CD4-positive, alpha-beta T cell treated with Interleukin-1 beta for 1 hour (primary cell): Measurements from ENCODE around the gene TRDMT1.
A peak's percentile ranks its signal among the peaks of the same experiment; 100 is the strongest.

Experiments used
- DNase-seq, 2 donors: peaks; one replicate each; pipeline ENCODE4 v3.0.0-alpha.2; 2020 to 2022

The TRDMT1 gene

DNA sequence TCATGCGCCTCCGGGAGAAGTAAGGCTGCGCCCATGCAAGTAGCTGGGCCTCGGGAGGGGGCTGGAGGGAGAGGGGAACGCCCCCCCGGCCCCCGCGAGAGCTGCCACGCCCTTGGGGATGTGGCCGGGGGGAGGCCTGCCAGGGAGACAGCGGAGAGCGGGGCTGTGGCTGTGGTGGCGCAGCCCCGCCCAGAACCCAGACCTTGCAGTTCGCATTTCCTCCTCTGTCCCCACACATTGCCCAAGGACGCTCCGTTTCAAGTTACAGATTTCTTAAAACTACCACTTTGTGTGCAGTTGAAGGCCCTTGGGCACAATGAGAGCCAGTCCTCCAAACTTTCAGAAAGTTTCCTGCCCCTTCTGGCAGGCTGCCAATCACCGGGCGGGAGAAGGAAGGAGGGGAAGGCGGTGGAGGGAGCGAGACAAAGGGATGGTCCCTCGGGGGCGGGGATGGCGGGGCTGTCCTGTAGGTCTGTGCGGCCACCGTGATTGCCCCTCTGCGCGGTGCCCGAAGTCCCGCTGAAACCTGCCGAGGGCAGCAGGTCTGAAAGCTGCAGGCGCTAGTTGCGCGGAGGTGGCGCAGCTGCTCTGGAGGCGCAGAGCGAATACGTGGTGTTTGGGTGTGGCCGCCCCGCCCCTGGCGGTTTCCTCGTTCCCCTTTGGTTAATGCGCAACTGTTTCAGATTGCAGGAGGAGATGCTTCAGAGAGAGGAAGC is 28.7 kb upstream of the TRDMT1 start:
- DNase-seq = peak; percentile 91

DNA sequence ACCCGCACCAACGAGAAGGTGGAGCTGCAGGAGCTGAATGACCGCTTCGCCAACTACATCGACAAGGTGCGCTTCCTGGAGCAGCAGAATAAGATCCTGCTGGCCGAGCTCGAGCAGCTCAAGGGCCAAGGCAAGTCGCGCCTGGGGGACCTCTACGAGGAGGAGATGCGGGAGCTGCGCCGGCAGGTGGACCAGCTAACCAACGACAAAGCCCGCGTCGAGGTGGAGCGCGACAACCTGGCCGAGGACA is 28.2 kb upstream of the TRDMT1 start:
- DNase-seq = no peak

- DNase-seq = peak; percentile 88 to 89
These were observed 27.7 kb upstream of the TRDMT1 start for GRCh38 chr10:17229016-17229716.

GRCh38 chr10:17228091-17229015 is 26.9 kb upstream of the TRDMT1 start, which contains the start of gene VIM:
Gene VIM (plus strand): TSS chr10:17228241. CDS start chr10:17229423, 1,182 bp downstream.
- DNase-seq = peak; percentile 84 to 90

DNA sequence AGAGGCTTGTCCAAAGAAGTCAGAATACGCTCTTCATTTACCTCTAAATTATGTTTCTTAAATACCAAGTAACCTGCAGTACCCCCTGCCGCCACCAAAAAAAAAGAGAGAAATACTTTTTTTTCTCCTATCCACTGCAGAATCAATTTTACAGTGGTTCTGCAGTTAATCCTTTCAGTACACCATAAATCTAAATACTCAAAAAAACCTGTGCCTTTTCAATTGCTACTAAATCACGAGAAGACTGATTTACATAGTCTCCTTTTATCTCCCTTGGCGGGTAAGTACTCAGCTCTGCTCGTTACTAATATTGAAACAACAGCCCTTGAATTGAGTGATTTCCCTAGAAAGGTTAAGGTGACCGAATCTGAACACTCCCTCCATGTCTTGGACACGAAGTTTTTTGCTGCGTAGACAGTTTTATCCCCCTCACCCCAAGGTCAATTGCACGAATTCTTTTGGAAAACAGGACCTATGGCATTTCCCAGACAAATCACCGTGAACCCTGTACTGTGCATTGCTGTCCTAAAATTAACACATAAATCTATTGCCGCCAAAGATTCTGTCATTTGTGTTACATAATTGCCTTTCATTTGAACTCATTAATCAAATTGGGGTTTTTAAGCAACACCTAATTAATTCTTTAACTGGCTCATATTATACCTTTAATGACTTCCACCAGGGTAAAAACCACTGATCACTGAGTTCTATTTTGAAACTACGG is 26.1 kb upstream of the TRDMT1 start:
- DNase-seq = peak in 1 of 2 donors; percentile 60

GRCh38 chr10:17226891-17227303 is 25.4 kb upstream of the TRDMT1 start:
- DNase-seq = no peak

DNA sequence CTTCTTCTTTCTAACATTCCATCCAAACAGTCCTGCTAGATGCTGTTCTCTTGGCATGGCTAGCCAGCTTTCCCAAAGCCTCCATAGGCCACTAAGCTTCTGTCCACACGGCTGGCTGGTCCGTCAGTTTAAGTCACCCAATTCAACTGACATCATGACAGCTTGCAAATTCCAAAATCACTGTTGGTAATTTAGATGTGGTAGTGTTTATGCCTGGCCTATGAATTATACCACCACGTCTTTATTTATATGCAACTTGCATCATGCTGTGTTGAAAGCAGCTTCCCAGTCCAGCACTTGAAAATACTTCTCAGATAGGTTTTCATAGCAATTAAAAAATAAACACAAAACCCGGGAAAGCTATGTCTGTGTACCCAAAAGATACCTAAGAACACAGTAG is 24.3 kb upstream of the TRDMT1 start:
- no peak for DNase-seq

DNA sequence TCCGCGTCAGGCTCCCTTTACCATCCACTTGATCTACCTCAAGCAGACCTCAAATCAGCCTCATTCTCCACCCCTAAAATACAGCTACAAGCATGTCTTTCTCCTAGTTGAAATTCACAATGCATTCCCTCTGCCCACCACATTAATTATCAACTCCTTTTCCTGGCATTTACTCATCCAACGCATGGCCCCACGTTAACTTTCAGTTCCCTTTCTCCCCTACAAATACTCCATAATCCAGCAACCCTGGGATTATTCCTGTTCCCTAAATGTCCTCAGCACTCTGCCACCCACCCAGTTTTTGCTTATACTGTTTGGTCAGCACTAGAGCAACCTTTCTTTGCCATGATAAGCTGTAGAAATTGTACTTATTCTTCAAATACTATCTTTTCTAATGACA is 20.9 kb upstream of the TRDMT1 start:
- no peak for DNase-seq

- no peak for DNase-seq
These were observed 19.2 kb upstream of the TRDMT1 start for GRCh38 chr10:17220652-17221100.

DNA sequence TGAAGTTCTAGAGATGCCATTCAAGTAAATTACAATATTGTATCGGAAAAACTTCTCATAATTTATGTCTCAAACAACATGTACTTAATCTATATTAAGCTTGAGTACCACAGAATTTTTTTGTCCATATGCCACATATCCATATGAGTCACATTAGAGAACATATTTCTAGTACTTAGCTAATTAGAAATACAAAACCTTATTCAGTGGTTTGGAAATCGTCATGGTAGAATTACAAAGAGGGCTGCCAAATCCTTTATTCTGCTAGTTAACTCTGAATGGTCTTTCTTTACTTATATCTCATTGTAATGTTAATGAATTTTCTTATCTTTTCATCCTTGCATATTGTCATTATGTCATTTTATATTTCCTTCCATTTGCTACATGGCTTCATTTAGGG is 17.6 kb upstream of the TRDMT1 start:
- no peak for DNase-seq

DNA sequence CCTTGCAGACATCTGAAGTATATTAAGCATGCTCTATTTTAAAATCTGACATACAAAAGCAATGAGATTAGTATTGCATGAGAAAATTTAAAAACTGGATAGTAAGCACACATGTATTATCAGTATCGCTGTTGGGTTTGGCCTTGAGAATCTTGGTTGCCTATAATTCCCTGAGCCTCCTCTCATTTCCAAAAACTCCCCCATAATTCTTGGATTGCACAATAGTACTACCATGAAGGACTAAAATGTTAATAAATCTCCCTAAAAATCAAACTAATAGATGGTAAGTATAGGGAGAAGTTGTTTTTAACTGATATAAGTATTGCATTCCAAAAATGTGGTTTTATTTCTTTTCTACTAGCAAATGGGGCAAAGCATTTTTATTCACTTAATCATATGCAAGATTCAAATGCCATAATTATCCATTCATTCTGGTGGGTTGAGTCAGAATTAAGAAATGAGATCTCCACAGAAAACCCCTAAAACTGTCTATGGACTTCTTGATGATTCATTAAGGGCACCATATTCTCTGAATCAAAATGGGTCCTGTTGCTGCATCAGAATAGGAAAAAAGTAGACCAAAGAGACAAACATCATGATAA is 16.3 kb upstream of the TRDMT1 start:
- DNase-seq = no peak

- DNase-seq = peak in 1 of 2 donors; percentile 40
These were observed 15.5 kb upstream of the TRDMT1 start for GRCh38 chr10:17216901-17217395.

DNA sequence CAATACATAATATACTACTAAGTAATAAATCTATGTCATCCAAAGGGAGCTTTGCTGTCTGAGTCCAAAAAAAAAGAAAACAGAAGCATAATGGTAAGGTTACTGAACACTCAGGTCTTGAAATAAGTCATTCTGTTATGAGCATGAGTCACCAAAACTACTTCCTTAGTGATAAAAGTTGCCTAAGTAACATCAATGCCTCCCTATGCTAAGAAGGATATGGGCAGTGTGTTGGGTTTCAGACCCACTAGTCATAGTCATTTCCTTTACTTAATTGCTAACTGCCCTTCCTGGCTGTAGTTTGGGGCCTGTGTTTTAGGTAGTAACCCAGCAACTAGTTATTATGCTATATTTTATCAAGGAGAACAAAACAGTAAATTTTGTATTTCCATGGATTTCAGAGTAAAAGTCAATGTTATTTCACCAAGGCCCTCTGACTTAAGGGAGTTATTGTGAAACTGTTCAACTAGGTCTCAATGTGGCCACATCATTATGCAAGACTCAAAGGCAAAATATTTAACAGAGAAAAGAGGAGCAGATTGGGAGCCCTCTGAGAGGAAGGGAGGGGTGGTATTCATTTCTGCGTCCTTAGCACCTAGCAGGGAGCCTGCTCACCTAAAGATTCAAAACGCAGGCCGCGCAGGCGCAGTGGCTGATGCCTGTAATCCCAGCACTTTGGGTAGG is 14.9 kb upstream of the TRDMT1 start:
- peak; percentile 68 to 73 for DNase-seq

GRCh38 chr10:17215782-17216122 is 14.3 kb upstream of the TRDMT1 start:
- DNase-seq = no peak

DNA sequence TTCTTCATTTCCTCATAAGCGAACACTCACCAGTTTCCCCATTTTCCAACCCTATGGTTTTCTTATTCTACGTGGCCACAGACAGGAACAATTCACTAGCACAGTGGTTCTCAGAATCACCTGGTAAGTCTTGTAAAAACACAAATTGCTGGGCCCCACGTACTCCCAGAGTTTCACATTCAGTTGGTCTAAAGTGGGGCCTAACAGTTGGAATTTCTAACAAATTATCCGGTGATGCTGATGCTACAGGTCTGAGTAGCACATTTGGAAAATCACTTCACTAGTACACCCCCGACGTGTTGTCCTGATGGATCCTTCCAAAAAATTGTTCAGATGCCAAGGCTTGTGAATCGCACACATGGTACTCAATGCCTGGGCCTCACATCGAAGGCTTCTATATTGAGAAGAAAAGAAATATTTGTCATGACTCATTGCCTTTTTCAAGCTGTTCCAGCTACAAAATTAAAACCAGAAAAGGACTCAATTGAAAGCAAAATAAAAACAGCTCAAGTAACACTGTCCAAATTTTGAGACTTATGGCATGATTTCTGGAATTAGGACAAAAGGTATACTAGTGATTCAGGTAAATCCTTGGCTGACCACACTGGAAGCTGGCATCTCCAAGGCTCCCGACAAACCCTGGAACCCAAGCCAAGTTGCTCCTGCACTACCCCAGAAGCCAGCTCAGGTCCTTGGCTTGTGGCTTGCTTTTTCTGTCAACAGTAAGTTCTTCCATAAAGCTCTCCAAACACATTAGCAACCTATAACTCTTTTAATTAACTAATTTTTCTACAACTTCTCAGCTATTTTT is 13.7 kb upstream of the TRDMT1 start:
- no peak for DNase-seq

- no peak for DNase-seq
These were observed 13.1 kb upstream of the TRDMT1 start for GRCh38 chr10:17214526-17214925.

DNA sequence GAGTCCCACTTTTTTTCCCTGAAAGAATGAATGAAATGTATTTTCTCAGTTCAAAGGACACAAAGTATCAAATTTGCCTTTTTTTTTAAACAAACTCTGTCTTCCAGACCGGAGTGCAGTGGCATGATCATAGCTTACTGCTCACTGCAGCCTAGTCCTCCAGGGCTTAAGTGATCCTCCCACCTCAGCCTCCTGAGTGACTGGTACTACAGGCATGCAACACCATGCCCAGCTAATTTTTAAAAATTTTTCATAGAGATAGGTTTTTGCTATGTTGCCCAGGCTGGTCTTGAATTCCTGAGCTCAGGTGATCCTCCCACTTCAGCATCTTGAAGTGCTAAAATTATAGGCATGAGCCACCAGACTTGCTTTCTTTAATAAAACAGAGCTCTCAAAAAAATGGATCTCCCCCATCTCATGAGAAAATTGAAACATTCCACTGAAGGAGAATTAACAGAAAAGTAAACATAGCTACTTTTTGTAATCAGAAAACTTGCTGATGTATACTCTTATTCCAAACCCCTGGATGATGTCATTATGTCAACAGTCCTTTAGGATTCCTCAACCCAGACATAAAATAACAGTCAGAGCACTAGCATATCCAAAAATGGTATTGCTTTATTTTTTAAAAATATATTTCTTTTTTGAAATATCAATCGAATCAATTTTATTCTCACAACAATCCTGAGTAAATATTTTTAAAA is 12.3 kb upstream of the TRDMT1 start:
- no peak for DNase-seq

DNA sequence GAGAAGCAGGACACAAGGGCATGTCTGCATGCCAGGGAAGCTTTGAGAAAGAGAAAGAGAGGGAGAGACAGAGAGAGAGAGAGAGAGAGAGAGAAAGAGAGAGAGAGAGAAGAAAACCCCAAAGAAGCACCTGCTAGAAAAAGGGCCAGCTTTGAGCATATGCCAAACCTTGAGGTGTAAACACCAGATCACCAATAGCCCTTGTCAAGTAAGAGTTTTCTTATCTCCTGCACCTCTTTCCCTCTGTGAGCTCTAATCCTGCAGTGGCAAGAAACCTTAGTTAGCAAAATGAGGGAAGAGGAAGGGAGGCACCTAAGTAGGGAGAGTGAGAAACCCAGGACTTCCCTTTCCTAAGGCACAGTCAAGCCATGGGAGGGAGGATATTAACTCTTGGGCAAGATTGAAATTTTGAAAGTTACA is 11.3 kb upstream of the TRDMT1 start:
- peak in 1 of 2 donors; percentile 41 for DNase-seq

DNA sequence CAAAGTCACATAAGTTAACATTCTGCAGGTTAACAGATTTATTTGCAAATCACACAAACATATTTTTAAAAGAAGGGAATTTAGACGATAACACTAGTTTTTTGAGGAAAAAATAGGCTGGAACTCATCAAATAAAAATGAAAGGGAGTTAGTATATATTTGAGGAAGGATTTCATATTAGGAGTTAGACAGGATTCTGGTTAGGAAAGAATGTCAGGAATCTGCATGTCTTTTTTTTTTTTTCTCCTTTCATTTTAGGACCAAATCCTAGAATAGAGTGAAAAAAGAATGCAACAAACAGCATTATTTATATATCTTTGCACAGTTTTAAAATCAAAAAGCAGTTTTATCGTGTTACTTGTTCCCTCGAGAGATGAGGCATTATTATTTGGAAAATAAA is 8.9 kb upstream of the TRDMT1 start:
- no peak for DNase-seq

GRCh38 chr10:17209881-17210280 is 8.4 kb upstream of the TRDMT1 start:
- no peak for DNase-seq
